ENCODE measurements around the gene ICE1.
"Not testable (repeated sequence)": the region's sequence is repeated elsewhere in the genome, so short reads cannot be mapped to it uniquely, and the experiment has no call there.

Gene ICE1

DNA sequence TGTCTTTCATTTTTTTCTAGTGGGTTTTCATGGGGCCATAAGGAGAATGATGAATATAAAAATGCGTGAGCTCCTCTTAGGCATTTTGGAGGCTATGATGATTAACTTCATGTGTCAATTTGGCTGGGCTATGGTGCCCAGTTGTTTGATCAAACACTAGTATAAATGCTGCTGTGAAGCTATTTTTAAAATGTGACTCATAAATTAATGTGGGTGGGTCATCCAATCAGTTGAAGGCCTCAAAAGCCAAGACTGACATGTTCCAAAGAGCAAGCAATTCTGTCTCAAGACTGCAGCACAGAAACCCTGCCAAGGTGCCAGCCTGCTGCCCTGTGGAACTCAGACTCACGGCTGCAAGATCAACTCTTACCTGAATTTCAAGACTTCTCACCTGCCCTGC is 24.4 kb upstream of the ICE1 start:
- no peak for DNase-seq (ENCODE audit: low spot score)

DNA sequence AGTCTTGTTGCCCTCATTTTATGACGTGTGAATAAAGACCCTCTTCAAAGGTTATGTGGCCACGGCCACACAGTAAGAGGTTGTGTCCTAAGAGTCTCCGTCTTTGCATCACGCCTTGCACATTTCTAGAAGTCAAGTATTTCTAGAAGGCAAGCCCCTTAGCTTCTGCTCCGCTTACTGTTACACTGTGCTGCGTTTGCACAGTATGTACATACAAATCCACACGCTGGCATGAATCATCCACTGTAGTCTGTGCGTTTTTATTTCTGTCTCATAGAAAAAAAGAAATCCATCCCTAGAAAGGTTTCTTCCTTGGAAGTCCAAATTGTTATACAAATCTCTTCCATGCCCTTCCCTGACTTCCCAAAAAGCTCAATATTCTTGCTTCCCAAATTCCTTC is 21.4 kb upstream of the ICE1 start:
- DNase-seq (ENCODE audit: low spot score): no peak

DNA sequence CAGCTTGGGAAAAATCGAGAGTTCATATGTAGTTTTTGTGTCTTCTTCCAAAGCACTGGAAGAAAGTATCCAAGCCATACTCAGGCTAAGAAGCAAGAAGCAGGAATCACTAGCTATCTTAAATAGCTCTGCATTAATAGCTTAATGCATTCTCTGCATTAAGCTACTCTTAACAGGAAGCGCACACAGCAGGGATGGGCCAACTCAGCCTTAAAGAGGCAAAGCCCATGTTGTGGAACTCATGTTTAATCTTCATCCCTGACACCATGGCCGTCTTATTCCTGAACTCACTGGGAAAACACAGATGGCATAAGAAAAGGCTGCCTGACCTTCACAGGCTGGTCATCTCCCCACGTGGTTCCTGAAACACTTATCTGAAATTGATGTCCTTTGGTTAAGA is 18.7 kb upstream of the ICE1 start:
- no peak for DNase-seq (ENCODE audit: low spot score)

DNA sequence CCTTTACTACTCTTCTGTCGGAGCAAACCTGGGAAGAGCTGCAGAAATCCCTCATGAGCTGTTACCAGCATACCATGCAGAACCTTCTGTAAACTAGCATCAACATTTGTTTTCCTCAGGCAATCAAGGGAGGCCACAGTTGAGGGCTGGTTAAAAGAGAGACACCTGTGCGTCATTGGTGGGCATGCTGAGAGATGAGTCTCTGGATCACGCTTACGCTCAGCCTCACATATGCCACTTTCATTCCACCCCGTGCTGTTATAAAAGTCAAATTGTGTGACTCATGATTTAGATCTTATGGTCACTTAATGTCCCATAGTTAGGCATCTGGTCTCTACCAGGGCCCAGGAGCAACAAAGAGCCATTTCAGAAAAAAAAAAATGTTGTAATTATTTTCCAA is 18.1 kb upstream of the ICE1 start:
- DNase-seq (ENCODE audit: low spot score): no peak

DNA sequence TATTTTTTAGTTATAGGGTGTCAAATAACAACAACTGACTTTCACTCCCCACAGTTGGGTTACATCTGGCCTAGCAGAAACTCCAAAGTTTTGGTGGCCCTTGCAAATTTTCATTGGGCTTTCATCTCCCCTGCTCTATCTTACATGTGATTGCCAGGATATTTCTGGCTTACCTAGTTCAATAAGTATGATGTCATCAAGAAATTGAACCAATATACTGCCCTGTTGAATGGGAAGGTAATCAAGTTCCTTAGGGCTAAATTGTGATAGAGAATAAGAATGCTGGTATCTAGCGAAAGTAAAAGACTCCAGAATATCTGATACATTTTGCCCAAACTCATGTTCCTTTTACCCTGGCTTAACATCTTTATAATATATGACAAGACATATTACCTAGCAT is 17.0 kb upstream of the ICE1 start:
- no peak for DNase-seq (ENCODE audit: low spot score)

DNA sequence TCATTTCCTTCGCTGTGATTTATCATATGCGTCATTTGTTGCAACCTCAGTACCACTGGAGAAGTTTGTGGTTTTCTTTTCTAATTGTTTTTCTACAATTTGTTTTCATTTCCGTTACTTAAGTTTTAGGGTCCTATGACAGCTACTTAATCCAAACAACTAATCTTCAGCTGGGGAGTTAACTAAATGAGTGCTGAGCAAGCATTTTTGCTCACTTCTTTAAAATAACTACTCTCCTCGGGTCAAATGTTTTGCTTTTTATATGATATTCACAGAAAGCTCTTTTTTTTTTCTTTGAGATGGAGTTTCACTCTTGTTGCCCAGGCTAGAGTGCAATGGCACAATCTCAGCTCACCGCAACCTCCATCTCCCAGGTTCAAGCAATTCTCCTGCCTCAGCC is 14.6 kb upstream of the ICE1 start:
- DNase-seq (ENCODE audit: low spot score): no peak

DNA sequence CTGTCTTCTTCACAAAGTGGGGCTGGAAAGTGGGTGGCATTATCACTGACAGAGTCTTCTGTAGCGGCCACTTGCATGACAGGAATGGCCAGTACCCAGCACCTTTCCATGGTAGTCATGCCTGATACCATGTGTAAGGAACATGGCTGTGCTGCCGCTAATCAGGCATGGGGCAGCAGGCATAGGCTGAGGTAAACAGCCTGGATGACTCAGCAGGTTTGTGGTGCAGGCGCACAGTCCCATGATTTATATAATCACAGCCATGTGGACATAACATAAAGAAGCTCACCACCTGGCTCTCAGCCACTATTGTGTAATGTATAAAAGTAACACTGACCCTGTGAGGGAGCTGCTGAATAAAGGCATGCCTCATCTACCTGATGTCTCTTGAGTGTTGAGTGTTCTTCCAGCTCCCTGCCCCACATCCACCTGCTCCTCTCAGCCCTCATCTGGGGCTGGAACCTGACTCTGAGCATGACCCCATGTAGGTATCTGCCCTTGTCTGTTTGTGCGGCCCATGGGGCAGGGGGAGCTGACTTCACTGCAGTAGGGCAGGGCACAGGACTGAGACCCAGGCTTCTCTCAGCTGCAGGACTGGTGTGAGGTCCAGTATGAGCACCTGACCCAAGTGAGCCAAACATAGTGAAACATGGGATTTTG is 13.2 kb upstream of the ICE1 start:
- DNase-seq (ENCODE audit: low spot score): no peak

DNA sequence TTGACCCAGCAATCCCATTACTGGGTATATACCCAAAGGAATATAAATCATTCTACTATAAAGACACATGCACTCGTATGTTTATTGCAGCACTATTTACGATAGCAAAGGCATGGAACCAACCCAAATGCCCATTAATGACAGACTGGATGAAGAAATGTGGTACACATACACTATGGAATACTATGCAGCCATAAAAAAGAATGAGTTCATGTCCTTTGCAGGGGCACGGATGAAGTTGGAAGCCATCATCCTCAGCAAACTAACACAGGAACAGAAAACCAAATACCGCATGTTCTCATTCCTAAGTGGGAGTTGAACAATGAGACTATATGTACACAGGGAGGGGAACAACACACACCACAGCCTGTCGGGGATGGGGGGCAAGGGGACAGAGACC is 8.6 kb upstream of the ICE1 start:
- not testable (repeated sequence) for DNase-seq (ENCODE audit: low spot score)

DNA sequence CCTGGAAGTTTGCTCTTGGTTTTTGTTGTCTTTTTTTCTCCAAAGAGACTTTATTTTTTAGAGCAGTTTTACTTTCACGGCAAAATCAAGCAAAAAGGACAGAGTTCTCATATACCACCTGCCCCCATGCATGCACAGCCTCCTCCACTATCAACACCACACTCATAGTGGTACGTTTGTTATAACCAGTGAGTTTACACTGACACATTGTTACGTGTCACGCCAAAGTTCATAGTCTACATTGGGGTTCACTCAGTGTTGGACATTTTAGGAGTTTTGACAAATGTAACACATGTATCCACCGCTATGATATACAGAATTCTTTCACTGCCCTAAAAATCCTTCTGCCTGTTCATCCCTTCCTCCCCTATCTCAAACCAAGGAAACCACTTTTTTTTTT is 7.5 kb upstream of the ICE1 start:
- DNase-seq (ENCODE audit: low spot score): no peak

DNA sequence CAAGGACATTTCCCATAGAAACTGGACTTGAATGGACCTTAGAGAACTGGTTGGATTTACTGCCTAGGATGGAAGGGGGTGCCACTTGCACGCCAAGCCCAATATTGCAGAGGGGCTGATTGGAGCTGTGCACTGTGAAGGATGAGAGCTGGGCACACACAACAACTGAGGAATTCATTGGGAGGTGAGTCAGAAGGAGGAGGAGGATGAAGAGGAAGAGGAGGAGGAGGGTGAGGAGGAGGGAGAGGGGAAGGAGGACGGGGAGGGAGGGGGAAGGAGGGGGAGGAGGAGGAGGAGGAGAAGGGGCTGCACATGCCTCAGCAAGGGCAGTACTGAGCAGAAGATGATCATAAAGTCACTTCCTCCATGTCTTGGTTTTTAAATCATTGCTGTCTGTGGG is 5.7 kb upstream of the ICE1 start:
- no peak for DNase-seq (ENCODE audit: low spot score)

DNA sequence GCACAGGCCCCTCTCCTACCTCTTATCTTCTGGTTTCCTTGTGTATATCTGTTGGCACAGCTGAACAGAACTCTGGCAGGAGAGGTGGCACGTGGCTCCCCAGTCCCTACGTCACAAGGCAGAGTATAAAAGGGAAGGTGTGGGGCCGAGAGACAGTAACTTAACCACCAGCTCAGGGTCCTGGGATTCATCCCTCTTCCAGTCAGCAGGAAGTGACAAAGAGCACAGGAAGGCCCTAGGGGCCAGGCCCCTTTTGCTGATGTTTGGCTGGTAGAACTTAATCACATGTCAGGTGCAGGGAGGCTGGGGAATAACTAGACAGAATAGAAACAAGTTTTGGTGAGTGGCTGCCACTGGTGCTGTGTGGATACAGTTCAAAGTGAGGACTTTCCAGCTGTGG is 4.5 kb upstream of the ICE1 start:
- no peak for DNase-seq (ENCODE audit: low spot score)

DNA sequence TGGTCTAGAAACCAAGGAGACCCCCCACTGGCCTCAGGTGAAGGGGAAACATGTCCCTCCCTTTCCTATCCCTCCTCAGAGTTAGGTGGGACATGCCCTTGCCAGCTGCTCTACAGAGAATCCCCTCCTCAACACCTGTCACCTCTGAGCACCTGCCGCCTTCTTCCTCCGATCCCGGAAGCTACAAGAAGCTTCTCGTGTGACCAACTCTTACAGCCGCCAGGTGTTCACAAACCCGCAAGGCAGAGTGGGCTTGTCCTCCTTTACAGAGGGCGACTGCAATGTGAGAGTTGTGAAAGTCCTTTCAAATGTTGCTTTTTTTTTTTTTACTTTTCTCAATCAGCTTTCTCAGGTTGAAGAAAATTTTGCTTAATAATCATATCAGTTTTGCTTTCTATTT is 3.7 kb upstream of the ICE1 start:
- DNase-seq (ENCODE audit: low spot score): no peak

DNA sequence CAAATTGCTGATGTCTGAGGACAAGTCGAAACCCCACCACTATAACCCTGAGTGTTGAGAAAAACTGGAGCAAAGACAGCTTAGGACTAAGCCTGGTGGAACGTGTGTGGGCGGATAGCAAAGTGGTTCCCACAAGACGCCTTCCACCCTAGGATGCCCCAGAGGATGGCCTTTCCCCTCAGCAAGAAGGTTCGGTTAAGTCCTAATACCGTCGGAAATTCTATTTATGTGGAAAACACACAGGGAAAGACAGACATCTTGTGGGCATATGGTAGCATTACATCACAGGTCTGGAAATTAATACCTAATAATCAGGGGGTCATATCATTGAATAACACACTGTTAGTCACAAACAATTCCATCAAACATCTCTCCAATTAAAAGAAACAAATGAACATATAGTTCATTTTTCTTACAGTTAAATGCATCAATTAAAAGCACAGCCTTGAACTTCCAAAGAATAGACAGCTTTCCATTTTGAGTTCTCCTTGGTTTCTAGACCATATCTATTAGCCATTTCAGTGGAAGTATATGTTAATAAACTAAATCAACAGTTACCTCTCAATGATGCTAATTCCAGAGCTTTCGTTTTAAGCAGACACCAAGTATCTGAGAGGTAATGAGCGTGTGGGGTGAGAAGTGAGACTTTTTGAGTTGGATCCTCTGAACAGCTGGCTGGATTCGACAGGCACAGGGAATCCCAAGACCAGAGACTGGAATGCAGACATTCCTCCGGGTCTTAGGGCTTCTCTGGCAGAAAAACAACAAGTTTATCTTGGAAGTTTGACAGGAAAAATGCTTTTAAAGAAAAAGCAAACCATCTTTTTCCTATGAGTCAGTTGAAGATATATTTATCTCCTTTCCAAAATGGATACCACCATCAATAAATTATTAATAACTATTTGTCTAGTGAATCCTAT is 2.9 kb upstream of the ICE1 start:
- DNase-seq (ENCODE audit: low spot score): peak; percentile 58

DNA sequence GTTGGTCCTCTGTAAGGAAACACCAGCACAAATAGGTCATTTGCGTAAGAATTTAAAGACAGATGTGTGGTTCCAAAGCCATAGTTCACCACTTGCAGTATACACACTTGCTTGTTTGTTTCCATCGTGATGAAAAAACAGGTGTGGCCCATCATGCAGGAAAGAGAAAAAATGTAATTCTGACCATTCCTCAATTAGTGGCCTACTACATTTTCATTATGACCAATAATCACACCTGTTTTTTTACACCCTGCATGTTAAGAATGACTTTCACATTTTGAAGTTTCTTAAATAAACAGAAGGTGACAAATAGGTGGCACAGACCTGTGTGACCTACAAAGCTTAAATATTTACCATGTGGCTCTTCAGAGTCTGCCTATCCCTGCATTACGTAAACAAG is 2.2 kb upstream of the ICE1 start:
- no peak for DNase-seq (ENCODE audit: low spot score)

DNA sequence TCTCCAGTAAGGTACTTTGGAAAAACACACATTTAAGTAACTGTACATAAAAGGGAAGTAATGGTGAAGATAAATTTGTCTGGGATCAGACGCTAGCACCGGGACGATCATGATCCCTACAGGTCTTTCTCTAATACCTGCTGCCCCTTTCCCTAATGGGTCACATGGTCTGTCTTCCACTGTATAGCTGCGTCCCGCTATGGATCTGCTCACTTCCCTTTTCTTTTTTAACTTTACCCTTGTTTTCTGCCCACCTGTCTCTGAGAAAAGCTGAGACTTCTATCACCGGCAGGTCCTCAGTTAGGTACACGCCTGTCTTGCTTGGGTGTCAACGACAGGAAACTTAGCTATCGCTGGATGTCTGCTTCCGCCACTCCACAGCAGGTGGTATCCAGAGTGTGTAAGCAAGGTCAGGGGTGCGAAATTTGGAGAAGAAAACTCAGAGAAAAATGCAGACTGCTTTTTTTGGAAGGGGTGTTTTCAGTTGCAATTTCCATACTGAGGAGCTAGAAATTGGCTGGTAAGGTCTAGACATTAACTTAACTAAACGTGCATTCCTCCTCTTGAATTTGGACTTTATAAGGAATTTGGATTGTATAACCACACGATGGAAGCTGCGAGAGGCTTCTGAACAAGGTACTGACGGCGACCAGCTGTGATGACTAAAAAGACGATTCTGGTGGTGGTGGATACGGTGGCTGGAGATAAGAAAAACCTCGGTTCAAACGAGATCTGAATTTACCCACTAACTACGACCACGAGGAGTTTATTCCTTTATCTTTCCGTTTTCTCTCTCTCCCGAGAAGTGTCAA is 1.1 kb upstream of the ICE1 start:
- peak; percentile 18 for DNase-seq (ENCODE audit: low spot score)

DNA sequence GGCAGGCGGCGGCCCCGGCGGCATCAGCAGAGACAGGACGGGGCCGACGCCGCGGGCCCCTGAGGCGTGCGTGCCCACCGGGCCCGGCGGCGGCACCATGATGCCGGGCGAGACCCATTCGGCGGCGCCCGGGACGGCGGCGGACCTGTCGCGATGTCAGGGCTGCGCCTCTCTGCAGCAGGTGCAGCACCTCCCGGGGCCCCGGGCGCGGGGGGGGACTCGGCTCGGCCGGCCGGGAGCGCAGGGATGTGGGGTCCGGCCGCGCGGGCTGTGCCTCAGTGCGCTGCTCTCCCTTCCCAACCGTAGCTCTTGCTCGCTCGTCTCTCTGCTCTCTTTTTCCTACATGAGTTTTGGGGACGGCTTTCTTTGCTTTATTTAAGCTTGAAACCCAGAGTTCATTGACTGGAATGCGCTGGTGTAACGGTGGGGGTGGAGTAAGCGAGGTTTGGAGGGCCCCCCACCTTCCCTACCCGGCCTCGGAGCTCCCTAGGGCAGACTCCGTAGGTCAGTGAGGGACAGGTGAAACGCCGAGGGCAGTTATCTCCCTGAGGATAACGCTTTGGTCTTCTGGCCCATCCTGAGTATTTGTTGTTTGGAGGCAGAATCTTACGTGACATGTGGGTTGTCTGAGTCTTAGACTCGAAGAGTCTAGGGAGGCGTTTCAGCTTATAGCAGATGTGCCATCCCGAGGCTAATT is 490 bp downstream of the ICE1 start:
- DNase-seq (ENCODE audit: low spot score): no peak

DNA sequence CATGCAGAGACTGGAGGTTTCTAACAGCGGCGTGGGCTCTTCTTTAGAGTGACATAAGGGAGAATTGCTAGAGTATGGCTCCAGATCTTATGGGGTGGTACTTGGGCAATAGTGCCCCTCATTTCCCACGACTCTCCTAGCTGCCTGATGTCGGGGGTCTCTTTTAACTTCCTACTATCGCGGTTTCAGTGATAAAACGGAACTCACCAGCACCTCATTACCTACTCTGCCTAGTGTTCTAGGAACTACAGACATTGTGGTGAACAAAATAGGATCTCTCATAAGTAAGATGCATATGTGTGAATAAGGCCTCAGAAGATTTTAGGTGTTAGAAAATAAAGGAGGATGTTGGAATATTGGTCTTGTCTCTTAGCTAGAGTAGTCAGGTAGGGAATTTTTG is 1.1 kb downstream of the ICE1 start:
- DNase-seq (ENCODE audit: low spot score): no peak

DNA sequence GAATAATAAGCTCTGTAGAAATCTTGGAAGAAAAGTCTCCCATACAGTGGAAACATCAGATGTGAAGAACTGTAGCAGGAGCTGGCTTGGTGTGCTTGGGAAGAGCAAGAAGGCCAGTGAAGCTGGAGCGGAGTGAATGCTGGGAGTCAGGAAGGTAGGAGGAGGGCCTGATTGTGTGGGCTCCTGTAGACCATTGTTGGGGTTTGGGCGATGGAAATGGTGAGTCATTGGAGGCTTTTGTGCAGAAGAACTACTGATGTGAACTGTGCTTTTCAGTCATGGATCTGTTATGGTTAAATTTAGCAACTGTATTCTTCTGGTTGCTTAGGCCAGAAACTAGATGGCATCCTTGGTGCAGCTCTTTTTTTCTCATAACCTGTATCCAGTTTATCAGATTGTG is 2.3 kb downstream of the ICE1 start:
- DNase-seq (ENCODE audit: low spot score): no peak

DNA sequence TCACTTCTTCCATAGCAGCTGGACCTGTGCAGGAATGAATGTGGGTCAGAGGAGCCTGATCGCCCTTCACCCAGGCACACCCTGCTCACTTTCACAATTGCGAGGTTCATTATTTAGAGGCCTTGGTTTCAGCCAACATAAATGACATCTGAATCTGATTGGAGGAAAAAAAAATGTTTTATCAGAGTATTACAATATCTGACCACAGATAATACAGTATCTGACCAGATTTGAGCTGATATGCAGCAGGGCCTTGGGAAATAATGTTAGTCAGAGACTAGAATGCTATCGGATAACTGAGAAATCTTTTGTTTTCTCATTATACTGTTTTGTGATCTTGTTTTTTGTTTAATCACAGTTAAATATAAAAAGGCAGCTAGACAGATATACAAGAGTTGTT is 7.7 kb downstream of the ICE1 start:
- DNase-seq (ENCODE audit: low spot score): no peak

DNA sequence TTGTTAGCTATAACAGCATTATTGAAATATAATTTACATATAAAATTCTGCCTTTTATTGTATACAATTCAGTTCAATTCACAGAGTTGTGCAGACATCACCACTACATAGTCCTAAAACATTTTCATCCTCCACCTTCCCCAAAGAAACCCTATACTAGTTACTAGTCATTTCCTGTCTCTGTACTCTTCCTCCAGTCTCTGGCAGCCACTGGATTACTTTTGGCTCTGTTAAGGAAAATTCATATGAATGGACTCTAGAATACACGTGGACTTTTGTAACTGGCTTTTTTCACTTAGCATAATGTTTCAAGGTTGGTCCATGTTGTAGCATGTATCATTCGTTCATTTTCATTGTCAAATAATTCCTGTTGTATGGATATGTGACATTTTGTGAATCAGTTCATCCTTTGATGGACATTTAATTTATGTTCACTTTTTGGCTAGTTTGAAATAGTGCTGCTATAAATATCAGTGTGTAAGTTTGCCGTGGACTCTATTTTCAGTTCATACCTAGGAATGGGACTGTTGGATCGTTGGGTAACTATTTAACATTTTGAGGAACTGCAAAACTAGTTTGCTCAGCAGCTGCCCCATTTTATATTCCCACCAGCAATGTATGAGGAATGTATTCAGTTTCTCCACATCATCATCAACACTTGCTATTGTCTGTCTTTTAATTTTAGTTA is 9.7 kb downstream of the ICE1 start:
- DNase-seq (ENCODE audit: low spot score): no peak

DNA sequence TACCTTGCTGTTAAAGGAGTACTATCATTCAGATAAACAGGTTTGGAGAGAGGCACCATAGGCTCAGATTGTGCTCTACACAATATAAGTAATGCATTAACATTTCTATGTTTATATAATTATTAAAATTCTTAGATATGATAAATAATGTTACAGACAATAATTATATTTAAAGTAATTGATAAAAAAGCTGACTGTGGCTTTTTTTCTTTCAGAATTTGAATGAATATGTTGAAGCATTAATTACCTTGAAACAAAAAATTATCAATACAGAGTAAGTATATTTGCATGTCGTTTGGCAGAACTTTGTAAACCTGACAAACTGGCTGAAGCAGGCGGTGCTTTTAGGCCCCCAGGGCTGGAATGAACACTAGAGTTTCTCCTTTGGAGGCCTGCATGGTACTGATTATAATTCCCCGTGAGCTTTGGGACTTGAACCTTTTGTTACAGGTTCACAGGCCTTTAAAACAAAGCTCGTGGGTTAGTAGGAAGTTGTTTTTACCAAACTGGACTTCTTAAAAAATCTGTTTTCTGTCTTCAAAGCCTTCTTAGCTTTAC is 13.8 kb downstream of the ICE1 start:
- DNase-seq (ENCODE audit: low spot score): no peak

All from SK-N-DZ (cell line).